ENCODE data around the gene AGAP1. TPM values are rescaled to one million over a fixed set of nuclear protein-coding genes. Genes with fewer than 3 reads are reported as not detected.

AGAP1 gene
- total RNA-seq, 4 donors from 2014 or later: 23.4 to 46.5 (median 29.3) TPM

GRCh38 chr2:235550946-235551345 is 57.1 kb downstream of the AGAP1 start:
- H3K27ac ChIP-seq: no peak overlapping the region
- H3K36me3 ChIP-seq: no peaks in the 10 kb centered on the region
- H3K4me1 ChIP-seq: peaks cover 20 to 25% of the 10 kb centered on the region in 2 donors
- TF ChIP-seq CTCF (IDR thresholded peaks at IDR 0.05) (no peak), POLR2A (IDR thresholded peaks at IDR 0.05) (no peak)
- DNase-seq: no peak
- H3K9me3 ChIP-seq: no peaks in the 10 kb centered on the region
- H3K4me3 ChIP-seq (replicated peaks in 1 of 3): no peak overlapping the region
- intact Hi-C loops (cut with DNase I): no loop called here
- WGBS, 2 donors: 99% methylated on average over 7 to 8 of the region's 8 CpGs
- no peaks in the 10 kb centered on the region for H3K27me3 ChIP-seq

GRCh38 chr2:235551965-235552364 is 58.1 kb downstream of the AGAP1 start:
- DNase-seq: peak; percentile 84 to 90
- no peaks in the 10 kb centered on the region for H3K27me3 ChIP-seq
- TF ChIP-seq CTCF (IDR thresholded peaks at IDR 0.05): peak; percentile 49 to 85 (median 72)
- no peak for TF ChIP-seq POLR2A (IDR thresholded peaks at IDR 0.05)
- peaks cover 20 to 27% of the 10 kb centered on the region in 2 donors for H3K4me1 ChIP-seq
- H3K9me3 ChIP-seq: no peaks in the 10 kb centered on the region
- intact Hi-C loops (cut with DNase I): no loop called here
- no peak overlapping the region for H3K27ac ChIP-seq
- no peak overlapping the region for H3K4me3 ChIP-seq (replicated peaks in 1 of 3)
- no peaks in the 10 kb centered on the region for H3K36me3 ChIP-seq
- WGBS, 2 donors: 10 to 16% methylated on average over 8 of the region's 8 CpGs

- no peak for TF ChIP-seq CTCF (IDR thresholded peaks at IDR 0.05)
- H3K27me3 ChIP-seq: no peaks in the 10 kb centered on the region
- intact Hi-C loops (cut with DNase I): no loop called here
Observed at GRCh38 chr2:235552671-235553070, 58.8 kb downstream of the AGAP1 start.

GRCh38 chr2:235553291-235553690 is 59.4 kb downstream of the AGAP1 start:
- Histone ChIP-seq H3K27ac (no peak overlapping the region), H3K36me3 (no peaks in the 10 kb centered on the region), H3K9me3 (no peaks in the 10 kb centered on the region), H3K27me3 (no peaks in the 10 kb centered on the region), H3K4me1 (peaks cover 20 to 27% of the 10 kb centered on the region in 2 donors), H3K4me3 (replicated peaks in 1 of 3) (no peak overlapping the region)
- WGBS, 2 donors: 72 to 84% methylated on average over 6 of the region's 6 CpGs
- TF ChIP-seq CTCF (IDR thresholded peaks at IDR 0.05) (no peak), POLR2A (IDR thresholded peaks at IDR 0.05) (no peak)
- intact Hi-C loops (cut with DNase I): no loop called here
- peak in 1 of 2 donors; percentile 25 for DNase-seq

More at GRCh38 chr2:235552671-235553070, 58.8 kb downstream of the AGAP1 start:
- peaks cover 20 to 27% of the 10 kb centered on the region in 2 donors for H3K4me1 ChIP-seq
- WGBS, 2 donors: 85 to 89% methylated on average over 3 of the region's 3 CpGs
- no peaks in the 10 kb centered on the region for H3K36me3 ChIP-seq
- no peaks in the 10 kb centered on the region for H3K9me3 ChIP-seq
- H3K4me3 ChIP-seq (replicated peaks in 1 of 3): no peak overlapping the region
- no peak for DNase-seq
- H3K27ac ChIP-seq: no peak overlapping the region

GRCh38 chr2:235553696-235554100 is 59.9 kb downstream of the AGAP1 start:
- H3K9me3 ChIP-seq: no peaks in the 10 kb centered on the region
- TF ChIP-seq CTCF (IDR thresholded peaks at IDR 0.05): no peak
- TF ChIP-seq POLR2A (IDR thresholded peaks at IDR 0.05): no peak

More at GRCh38 chr2:235553696-235554100, 59.9 kb downstream of the AGAP1 start:
- intact Hi-C loops (cut with DNase I): no loop called here
- Histone ChIP-seq H3K27me3 (no peaks in the 10 kb centered on the region), H3K4me1 (peaks cover 20 to 27% of the 10 kb centered on the region in 2 donors), H3K36me3 (no peaks in the 10 kb centered on the region), H3K27ac (no peak overlapping the region), H3K4me3 (replicated peaks in 1 of 3) (no peak overlapping the region)
- 49 to 66% methylated on average over 4 to 13 of the region's 13 CpGs for whole genome bisulfite sequencing, 2 donors
- DNase-seq: peak in 1 of 2 donors; percentile 47

Data from thyroid gland (tissue), 4 donors.